GM18505 (cell line): ENCODE results near the gene FBXL5.

ENCODE experiments used
- ATAC-seq: cut with Tn5 transposase; IDR thresholded peaks from one replicate; pipeline ENCODE4 v1.9.1; 2021; ENCODE audit not compliant: unreplicated experiment
- POLR2A ChIP-seq: IDR thresholded peaks from 4 replicates; pipeline ENCODE4 v1.6.1; 2011; ENCODE audit warnings: borderline replicate concordance; ENCODE audit not compliant: insufficient read depth, insufficient read length; ENCODE audit errors: extremely low read depth

The FBXL5 gene

GRCh38 chr4:15655223-15656037 lies at the start of gene FBXL5:
TSS of gene FBXL5 (minus strand) at chr4:15655357. CDS start at chr4:15655287, 70 bp downstream.
- peak; percentile 72 for TF ChIP-seq POLR2A
- peak; percentile 75 for ATAC-seq

DNA sequence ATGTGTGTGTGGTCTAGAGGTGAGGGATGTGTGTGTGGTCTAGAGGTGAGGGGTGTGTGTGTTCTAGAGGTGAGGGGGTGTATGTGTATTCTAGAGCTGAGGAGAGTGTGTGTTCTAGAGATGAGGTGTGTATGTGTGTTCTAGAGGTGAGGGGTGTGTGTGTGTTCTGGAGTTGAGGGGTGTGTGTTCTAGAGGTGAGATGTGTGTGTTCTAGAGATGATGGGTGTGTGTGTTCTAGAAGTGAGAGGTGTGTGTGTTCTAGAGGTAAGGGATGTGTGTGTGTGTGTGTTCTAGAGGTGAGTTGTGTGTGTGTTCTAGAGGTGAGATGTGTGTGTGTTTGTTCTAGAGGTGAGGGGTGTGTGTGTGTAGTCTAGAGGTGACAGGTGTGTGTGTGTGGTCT lies 49.0 kb upstream of the FBXL5 start:
- no peak for TF ChIP-seq POLR2A
- ATAC-seq: no peak

GRCh38 chr4:15703439-15703838 lies 48.3 kb upstream of the FBXL5 start:
- no peak for TF ChIP-seq POLR2A
- no peak for ATAC-seq

- ATAC-seq: no peak
- TF ChIP-seq POLR2A: no peak
These were observed 47.8 kb upstream of the FBXL5 start, which contains the start of gene BST1 for GRCh38 chr4:15702941-15703403. TSS of gene BST1 (plus strand) at chr4:15703065. CDS start at chr4:15703145, 80 bp downstream.

GRCh38 chr4:15696866-15697265 lies 41.7 kb upstream of the FBXL5 start:
- TF ChIP-seq POLR2A: no peak
- ATAC-seq: no peak

DNA sequence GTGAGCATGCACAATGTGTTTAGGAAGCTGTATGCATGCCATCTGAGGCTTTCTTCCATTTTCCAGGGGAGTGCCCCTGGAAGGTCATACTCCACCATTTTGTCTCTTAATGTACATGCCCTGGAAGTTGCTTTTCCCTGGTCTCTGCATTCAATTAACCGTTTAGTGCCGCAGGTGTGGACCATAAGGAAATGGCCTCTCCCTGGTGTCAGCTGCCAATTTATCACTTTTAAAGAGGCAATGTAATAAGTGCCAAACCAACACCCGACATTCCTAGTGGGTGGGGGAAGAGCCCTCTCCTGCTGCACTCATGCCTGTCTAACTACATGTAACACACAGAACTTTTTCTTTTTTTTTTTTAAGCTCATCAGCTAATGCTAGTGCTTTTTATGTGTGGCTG lies 40.6 kb upstream of the FBXL5 start:
- ATAC-seq: no peak
- TF ChIP-seq POLR2A: no peak

- no peak for ATAC-seq
- TF ChIP-seq POLR2A: no peak
These were observed 40.1 kb upstream of the FBXL5 start for GRCh38 chr4:15695240-15695699.

GRCh38 chr4:15694431-15694830 lies 39.3 kb upstream of the FBXL5 start:
- no peak for TF ChIP-seq POLR2A
- no peak for ATAC-seq

DNA sequence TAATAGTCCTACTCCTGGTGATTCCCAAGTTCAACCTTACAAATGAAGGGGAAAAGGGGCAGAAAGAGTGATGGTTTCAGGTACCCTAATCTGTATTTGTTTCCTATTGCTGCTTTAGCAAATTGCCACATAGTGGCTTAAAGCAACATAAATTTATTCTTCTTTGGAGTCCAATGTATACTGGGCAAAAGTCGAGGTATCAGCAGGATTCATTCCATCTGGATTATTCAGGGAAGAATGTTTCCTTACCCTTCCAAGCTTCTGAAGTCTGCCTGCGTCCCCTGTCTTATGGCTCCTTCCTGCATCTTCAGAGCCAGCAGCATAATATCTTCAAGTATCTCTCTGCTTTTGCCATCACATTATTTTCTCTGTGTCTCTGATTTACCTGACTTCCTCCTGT lies 37.4 kb upstream of the FBXL5 start:
- no peak for TF ChIP-seq POLR2A
- no peak for ATAC-seq

- no peak for ATAC-seq
These were observed 36.4 kb upstream of the FBXL5 start for GRCh38 chr4:15691346-15692135.

GRCh38 chr4:15690020-15690809 lies 35.1 kb upstream of the FBXL5 start:
- no peak for TF ChIP-seq POLR2A
- no peak for ATAC-seq

More at GRCh38 chr4:15691346-15692135, 36.4 kb upstream of the FBXL5 start:
- no peak for TF ChIP-seq POLR2A

DNA sequence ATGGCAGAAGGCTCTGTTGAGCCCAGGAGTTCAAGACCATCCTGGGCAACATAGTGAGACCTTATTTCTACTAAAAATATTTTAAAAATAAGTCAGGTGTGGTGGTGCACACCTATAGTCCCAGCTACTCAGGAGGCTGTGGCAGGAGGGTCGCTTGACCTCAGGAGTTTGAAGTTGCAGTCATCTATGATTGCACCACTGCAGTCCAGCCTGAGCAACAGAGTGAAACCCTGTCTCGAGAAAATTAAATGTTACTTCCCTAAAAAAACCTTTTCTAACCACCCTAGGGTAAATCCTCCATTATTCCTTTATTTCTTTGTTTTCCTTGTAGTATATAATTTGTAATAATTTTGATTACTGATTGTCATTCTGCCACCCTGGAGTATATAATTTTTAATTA lies 34.4 kb upstream of the FBXL5 start:
- no peak for TF ChIP-seq POLR2A
- ATAC-seq: no peak

DNA sequence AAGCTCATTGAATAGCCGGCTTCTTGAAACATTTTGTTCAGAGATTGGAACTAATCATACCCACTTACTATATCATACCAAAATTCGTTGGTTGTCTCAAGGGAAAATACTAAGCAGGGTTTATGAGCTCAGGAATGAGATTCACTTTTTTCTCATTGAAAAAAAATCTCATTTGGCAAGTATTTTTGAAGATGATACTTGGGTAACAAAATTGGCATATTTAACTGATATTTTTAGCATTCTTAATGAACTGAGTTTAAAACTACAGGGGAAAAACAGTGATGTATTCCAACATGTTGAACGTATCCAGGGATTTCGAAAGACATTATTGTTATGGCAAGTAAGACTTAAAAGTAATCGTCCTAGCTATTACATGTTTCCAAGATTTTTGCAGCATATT lies 32.9 kb upstream of the FBXL5 start:
- TF ChIP-seq POLR2A: no peak
- ATAC-seq: no peak
